DMS114 treated with DMSO at 0.1 percent for 48 hours (cell line): ENCODE measurements around the gene DPPA2.
A peak's percentile ranks its signal among the peaks of the same experiment; 100 is the strongest.

Experiments
- DNase-seq: peaks from one replicate; lab custom pipeline; 2025; ENCODE audit not compliant: unreplicated experiment; lab: John Stamatoyannopoulos, UW

The DPPA2 gene

DNA sequence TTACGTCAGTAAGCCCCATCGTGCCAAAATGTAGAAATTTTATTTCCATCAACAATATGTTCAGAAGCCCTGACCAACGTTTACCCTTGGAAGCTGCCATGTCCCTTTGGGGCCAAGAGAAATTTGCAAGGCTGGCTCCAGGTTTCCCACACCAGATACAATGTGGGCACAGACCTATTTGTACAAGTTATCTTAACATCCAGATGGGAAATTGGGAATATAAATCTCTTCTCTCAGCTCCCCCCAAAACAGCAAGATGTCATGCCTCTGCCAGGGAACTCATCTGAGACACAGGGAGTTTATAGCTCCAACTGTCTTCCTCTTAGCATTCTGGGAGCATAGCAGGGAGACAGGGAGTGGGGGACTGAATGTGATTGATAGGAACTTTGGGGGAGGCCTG, 9.3 kb upstream of the DPPA2 start:
- DNase-seq, result no peak

DNA sequence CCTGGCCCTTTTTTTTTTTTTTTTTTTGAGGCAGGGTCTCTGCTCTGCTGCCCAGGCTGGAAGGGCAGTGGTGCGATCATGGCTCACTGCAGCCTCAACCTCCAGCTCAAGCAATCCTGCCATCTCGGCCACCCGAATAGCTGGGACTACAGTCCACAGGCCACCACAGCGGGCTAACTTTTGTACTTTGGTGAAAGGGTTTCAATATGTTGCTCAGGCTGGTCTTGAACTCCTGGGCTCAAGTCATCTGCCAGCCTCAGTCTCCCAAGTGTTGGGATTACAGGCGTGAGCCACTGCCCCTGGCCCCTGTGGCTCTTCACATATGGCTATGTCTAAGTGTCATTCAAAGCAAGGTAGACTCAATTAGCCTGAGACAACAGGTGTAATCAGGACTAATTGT, 8.8 kb upstream of the DPPA2 start:
- no peak for DNase-seq

DNA sequence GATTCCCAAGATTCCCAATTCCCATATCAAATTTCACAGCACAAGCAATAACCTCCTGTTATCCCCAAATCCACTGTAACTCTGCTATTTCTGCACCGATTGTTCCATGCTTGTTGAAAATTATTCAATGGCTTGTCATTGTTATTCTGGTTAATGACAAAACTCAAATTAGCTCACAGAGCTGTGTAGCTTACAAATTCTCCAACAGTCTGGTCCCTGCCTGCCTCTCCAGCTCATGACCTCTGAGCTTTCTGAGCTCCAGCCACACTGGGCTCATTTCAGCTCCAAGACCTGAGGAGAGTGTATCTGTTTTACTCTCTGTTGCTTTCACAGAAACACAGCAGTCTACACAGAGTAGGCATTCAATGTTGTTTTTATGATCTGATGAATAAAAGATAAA, 3.3 kb downstream of the DPPA2 start:
- no peak for DNase-seq

DNA sequence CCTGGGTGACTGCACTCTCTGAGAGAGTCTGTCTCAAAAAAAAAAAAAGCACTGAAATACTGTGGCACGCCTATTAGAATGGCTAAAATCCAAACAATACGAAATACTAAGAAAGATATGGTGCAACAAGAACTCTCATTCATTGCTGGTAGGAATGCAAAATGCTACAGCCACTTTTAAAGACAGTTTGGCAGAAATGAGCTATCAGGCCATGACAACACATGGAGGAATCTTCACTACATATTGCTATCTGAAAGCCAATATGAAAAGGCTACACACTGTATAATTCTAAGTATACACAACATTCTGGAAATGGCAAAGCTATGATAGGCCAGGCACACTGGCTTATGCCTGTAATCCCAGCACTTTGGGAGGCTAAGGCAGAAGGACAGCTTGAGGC, 18.8 kb downstream of the DPPA2 start:
- no peak for DNase-seq

DNA sequence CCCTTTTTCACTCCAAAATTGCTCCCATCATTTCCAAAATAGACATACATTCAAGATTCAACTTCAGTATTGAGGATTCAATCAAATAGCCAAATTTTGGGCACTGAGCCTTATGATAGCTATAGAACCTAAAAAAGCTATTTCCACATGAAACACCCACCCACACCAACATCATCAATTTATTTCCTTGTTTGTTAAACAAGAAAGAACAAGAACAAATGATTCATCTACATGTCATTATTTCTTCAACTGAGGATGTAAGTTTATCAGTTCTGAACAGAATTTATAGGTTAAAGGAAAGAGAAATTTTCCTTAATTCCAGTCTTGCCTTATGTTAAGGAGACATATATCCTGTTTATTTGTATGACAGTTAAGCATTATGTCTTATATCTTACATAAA, 32.2 kb downstream of the DPPA2 start:
- DNase-seq, result no peak

DNA sequence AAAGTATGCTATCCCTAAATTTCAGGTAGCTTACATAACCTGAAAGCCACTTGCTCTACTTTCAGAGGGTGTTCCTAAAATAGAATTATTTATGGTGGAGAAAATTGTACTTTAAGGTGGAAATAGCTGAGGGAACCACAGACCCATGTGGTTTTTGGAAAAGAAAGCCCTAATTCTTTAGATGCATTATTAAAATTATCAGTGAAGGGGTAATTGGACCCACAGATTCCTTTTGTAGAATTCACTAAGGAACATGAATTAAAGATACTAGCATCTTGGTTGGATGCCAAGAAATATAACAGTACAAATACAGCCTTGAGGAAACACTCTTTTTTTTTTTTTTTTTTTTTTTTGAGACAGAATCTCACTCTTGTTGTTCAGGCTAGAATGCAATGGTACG, 37.8 kb downstream of the DPPA2 start:
- no peak for DNase-seq

DNA sequence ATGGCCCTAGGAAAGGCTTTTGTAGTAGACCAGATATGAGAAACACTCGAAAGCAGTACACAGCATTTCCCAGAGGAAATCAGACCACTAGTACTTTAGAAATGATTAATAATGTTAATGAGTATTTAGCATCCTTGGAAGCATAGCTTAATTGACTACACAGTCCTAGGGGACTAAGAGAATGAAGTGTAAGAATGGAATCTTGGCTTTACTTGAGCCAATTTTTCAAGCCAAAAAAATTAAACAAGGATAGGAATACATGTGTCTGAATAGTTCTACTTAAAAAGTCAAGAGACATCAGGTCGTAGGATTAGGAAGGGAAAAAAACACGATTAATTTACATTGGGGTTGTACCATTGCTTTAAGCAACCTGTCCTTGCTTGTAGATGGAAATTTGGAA, 38.2 kb downstream of the DPPA2 start:
- DNase-seq, result no peak

DNA sequence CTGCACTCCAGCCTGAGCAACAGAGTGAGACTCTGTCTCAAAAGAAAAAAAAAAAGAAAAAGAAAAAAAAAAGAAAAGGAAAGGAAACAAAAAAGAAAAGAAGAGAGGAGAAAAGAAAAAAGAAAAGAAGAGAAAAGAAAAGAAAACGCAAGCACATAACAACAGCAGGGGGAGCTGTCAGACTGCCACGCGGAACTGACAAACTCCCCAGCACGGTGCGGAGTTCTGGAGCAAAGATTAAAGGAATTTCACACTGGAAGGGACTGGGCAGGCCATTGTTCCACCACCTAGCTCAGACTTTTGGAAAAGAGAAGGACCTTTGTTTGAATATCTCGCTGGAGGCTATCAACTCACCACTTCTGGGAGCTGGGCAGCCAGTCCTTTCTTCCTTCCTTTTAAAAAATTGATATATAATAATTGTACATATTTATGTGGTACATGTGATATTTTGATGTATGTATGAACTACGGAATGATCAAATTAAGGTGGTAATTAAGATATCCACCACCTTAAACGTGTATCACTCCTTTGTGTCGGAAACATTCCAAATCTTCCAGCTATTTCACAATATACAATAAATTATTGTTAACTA, 40.5 kb downstream of the DPPA2 start:
- peak; percentile 61 for DNase-seq

DNA sequence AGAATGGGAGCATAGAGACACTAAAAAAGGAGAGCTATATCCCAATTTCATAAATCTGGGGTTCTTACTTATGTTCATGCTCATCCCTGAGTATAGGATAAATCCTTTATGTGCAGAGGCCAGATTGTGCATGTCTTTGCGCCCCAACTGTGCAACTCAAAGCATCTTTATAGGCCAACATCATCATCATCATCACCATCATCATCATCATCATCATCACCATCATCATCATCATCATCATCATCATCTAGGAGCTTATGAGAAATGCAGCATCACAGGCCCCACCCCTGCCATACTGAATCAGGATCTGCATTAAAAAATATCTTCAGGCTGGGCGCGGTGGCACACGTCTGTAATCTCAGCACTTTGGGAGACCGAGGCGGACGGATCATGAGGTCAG, 45.5 kb downstream of the DPPA2 start:
- no peak for DNase-seq

DNA sequence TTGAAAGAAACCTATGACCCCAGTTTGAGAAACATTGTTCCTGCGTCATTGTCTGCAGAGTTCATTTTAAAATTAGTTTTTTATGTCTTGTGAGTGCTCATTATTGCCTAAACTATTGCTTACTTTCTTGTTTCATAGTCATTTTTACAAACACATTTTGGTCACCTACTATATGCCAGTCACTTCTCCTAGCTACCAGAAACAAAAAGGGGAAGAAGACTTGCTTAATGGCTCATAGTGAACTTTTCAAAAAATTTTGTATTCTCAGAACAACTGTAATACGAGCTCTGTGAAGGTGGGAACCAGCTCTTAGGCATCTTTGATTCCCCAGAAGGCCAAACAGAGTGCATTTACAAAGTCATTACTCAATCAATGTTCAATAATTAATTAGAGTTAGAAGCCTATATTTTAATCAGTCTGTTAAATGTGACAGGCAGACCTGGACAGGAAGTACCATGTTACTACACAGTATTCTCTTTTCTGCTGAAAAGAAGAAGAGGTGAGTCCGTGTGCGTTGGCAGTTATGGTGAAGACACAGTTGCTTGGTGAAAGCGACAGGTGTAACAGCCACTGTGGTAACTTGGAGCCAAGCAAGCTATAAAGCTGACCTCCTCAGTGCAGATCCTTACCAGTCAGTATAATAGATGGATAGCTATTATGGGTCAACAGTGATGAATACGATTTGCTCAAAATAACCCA, 46.6 kb downstream of the DPPA2 start:
- no peak for DNase-seq

DNA sequence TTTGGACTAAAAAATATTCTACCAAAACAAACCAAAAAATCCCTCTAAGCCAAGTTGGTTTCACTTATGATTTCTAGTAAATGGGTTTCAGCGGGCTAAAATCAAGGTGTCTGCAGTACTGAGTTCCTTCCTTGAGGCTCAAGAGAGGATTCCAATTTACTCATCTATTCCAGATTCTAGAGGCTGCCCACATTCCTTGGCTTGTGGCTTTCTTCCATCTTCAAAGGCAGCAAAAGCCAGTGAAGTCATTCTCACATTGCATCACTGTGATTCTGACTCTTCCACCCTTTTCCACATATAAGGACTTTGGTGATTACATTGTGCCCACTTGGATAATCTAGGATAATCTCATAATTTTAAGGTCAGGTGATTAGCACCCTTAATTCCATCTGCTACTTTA, 48.1 kb downstream of the DPPA2 start:
- no peak for DNase-seq

DNA sequence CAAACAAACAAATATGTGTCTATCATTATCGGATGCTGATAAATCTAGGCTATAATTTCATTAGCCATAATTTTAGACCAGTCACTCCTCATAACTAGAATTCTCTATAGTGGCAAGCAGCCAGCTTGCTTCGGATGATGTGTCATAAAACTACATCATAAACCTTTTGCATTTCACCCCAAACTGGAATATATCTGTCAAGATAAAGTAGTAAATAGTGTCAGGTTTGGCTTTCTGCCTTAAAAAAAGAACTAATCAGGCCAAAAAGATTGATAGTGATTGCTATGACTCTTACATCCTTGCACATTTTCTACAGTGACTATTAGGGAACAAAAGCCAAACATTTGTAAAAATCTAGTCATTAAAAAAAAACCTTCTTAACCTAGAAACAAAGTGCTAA, 51.0 kb downstream of the DPPA2 start:
- no peak for DNase-seq

DNA sequence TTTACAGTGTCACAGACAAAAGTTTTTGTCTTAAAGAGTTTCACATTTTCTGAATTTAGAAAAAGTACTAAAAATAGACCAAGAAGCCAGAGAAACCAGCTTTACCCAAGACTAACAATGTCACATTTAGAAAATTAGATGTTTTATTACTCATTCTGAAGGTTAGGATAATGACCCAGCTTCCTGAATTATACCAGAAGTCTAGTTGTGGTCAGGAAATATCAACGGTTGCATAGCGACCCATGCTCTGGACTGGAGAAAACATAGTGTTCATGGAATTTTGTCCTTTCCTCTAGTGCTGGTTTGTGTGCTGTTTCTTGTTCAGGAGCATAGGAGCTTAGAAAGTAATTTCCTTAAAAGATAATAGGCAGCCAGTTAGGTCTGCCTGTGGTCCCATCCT, 59.0 kb downstream of the DPPA2 start:
- no peak for DNase-seq

DNA sequence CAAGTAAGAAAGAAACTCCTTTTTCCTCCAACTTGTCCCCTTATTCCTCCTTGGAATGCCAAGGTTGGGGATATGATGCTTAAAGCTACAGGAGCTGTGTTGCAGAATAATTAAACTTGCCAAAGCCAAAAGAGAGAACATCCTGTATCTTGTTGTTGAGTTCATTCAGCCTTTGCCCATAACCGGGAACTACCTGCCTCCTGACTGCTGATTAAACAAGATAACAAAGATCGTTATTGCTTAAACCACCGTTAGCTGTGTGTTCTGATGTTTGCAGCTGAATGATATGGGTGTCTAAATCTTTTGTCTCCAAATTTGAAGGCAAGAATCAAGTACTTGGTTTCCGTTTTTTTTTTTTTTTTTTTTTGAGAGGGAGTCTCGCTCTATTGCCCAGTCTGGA, 61.5 kb downstream of the DPPA2 start:
- no peak for DNase-seq

DNA sequence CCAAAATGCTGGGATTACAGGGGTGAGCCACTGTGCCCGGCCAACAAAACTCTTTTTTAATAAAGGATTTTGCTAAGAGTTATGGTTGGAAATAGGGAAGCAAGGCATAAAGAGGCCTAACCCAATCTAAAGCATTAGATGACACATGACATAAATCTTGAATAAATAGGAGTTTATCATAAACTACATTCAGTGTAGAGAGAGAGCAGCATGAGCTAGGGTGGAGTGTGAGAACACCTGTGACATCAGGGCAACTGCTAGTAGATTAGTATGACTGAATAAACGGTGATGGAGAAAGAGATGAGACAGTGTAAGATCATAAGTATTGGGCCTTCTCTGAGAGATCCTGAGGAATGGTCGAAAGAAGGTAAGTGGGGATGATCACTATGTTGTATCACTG, 63.7 kb downstream of the DPPA2 start:
- no peak for DNase-seq
